ENCODE data around the gene RCAN2.
"Not testable (repeated sequence)": the region's sequence is repeated elsewhere in the genome, so short reads cannot be mapped to it uniquely, and the experiment has no call there.

RCAN2 gene

GRCh38 chr6:46333481-46333880 lies 157.8 kb downstream of the RCAN2 start:
- DNase-seq (ENCODE audit: low read depth in 2 of 2), result no peak

- not testable (repeated sequence) for DNase-seq (ENCODE audit: low read depth in 2 of 2)
These were observed 158.8 kb downstream of the RCAN2 start for GRCh38 chr6:46332448-46332847.

GRCh38 chr6:46331461-46331860 lies 159.8 kb downstream of the RCAN2 start:
- DNase-seq (ENCODE audit: low read depth in 2 of 2), result no peak

- no peak for DNase-seq (ENCODE audit: low read depth in 2 of 2)
These were observed 161.7 kb downstream of the RCAN2 start for GRCh38 chr6:46329568-46329967.

- no peak for DNase-seq (ENCODE audit: low read depth in 2 of 2)
These were observed 163.5 kb downstream of the RCAN2 start for GRCh38 chr6:46327779-46328178.

- no peak for DNase-seq (ENCODE audit: low read depth in 2 of 2)
These were observed 165.4 kb downstream of the RCAN2 start for GRCh38 chr6:46325561-46326530.

GRCh38 chr6:46324706-46325105 lies 166.5 kb downstream of the RCAN2 start:
- no peak for DNase-seq (ENCODE audit: low read depth in 2 of 2)

GRCh38 chr6:46323966-46324622 lies 167.2 kb downstream of the RCAN2 start:
- DNase-seq (ENCODE audit: low read depth in 2 of 2), result no peak

GRCh38 chr6:46323312-46323965 lies 167.8 kb downstream of the RCAN2 start:
- DNase-seq (ENCODE audit: low read depth in 2 of 2), result no peak

GRCh38 chr6:46320505-46320904 lies 170.7 kb downstream of the RCAN2 start:
- no peak for DNase-seq (ENCODE audit: low read depth in 2 of 2)

GRCh38 chr6:46315589-46315988 lies 175.7 kb downstream of the RCAN2 start:
- DNase-seq (ENCODE audit: low read depth in 2 of 2), result no peak

- DNase-seq (ENCODE audit: low read depth in 2 of 2), result no peak
These were observed 178.6 kb downstream of the RCAN2 start for GRCh38 chr6:46312654-46313053.

- DNase-seq (ENCODE audit: low read depth in 2 of 2), result no peak
These were observed 181.1 kb downstream of the RCAN2 start for GRCh38 chr6:46310196-46310595.

GRCh38 chr6:46306431-46306830 lies 184.8 kb downstream of the RCAN2 start:
- no peak for DNase-seq (ENCODE audit: low read depth in 2 of 2)

GRCh38 chr6:46305833-46306232 lies 185.4 kb downstream of the RCAN2 start:
- no peak for DNase-seq (ENCODE audit: low read depth in 2 of 2)

GRCh38 chr6:46305236-46305635 lies 186.0 kb downstream of the RCAN2 start:
- DNase-seq (ENCODE audit: low read depth in 2 of 2), result no peak

GRCh38 chr6:46302816-46303215 lies 188.4 kb downstream of the RCAN2 start:
- no peak for DNase-seq (ENCODE audit: low read depth in 2 of 2)

- no peak for DNase-seq (ENCODE audit: low read depth in 2 of 2)
These were observed 189.1 kb downstream of the RCAN2 start for GRCh38 chr6:46302176-46302575.

GRCh38 chr6:46299253-46299652 lies 192.0 kb downstream of the RCAN2 start:
- DNase-seq (ENCODE audit: low read depth in 2 of 2), result no peak

- DNase-seq (ENCODE audit: low read depth in 2 of 2), result no peak
These were observed 194.7 kb downstream of the RCAN2 start for GRCh38 chr6:46296586-46296985.

- no peak for DNase-seq (ENCODE audit: low read depth in 2 of 2)
These were observed 197.5 kb downstream of the RCAN2 start for GRCh38 chr6:46293641-46294316.

GRCh38 chr6:46291880-46292279 lies 199.4 kb downstream of the RCAN2 start:
- DNase-seq (ENCODE audit: low read depth in 2 of 2), result no peak
